GM18511 (cell line): ENCODE results near the gene CCDC50.

Source experiments
- ATAC-seq: cut with Tn5 transposase; IDR thresholded peaks from one replicate; pipeline ENCODE4 v1.9.1; 2021; ENCODE audit warnings: mild to moderate bottlenecking, moderate library complexity; ENCODE audit not compliant: unreplicated experiment

The CCDC50 gene

GRCh38 chr3:191328962-191329653 is at the start of gene CCDC50:
TSS of gene CCDC50 (plus strand) at chr3:191329394. CDS start at chr3:191329675, 281 bp downstream.
- peak; percentile 82 for ATAC-seq

- no peak for ATAC-seq
Measured at GRCh38 chr3:191280111-191280510, 49.1 kb upstream of the CCDC50 start.

- no peak for ATAC-seq
Measured at GRCh38 chr3:191280882-191281281, 48.3 kb upstream of the CCDC50 start.

- ATAC-seq: peak; percentile 24
Measured at GRCh38 chr3:191282251-191283185, 46.7 kb upstream of the CCDC50 start.

- ATAC-seq: peak; percentile 69
Measured at GRCh38 chr3:191283400-191283799, 45.8 kb upstream of the CCDC50 start.

- peak; percentile 93 for ATAC-seq
Measured at GRCh38 chr3:191290311-191291025, 38.7 kb upstream of the CCDC50 start.

GRCh38 chr3:191292243-191293015 is 36.8 kb upstream of the CCDC50 start:
- no peak for ATAC-seq

GRCh38 chr3:191294291-191294690 is 34.9 kb upstream of the CCDC50 start:
- ATAC-seq: no peak

- peak; percentile 81 for ATAC-seq
Measured at GRCh38 chr3:191296041-191296541, 33.1 kb upstream of the CCDC50 start.

GRCh38 chr3:191298846-191299245 is 30.3 kb upstream of the CCDC50 start:
- no peak for ATAC-seq

- peak; percentile 37 for ATAC-seq
Measured at GRCh38 chr3:191300422-191300821, 28.8 kb upstream of the CCDC50 start.

GRCh38 chr3:191301017-191301416 is 28.2 kb upstream of the CCDC50 start:
- ATAC-seq: peak; percentile 70

- ATAC-seq: no peak
Measured at GRCh38 chr3:191301782-191302411, 27.3 kb upstream of the CCDC50 start.

GRCh38 chr3:191302451-191302850 is 26.7 kb upstream of the CCDC50 start:
- ATAC-seq: no peak

GRCh38 chr3:191303596-191303995 is 25.6 kb upstream of the CCDC50 start:
- ATAC-seq: no peak

- ATAC-seq: no peak
Measured at GRCh38 chr3:191306428-191306827, 22.8 kb upstream of the CCDC50 start.

- no peak for ATAC-seq
Measured at GRCh38 chr3:191307341-191307740, 21.9 kb upstream of the CCDC50 start.

GRCh38 chr3:191313296-191313695 is 15.9 kb upstream of the CCDC50 start:
- no peak for ATAC-seq

GRCh38 chr3:191314109-191314728 is 15.0 kb upstream of the CCDC50 start:
- ATAC-seq: no peak
